IPS-18c (cell line): Measurements from ENCODE around the gene TBXAS1.

Experiments
- H3K4me3 ChIP-seq: 2 replicates; pipeline ENCODE4 v1.7.0; 2013; ENCODE audit warnings: low read depth, mild to moderate bottlenecking, low read length, moderate library complexity; ENCODE audit not compliant: insufficient read depth
- H3K9me3 ChIP-seq: one replicate; pipeline ENCODE4 v1.6.1; 2013; ENCODE audit warnings: mild to moderate bottlenecking, low read length, moderate library complexity; ENCODE audit not compliant: control insufficient read depth, insufficient read depth

The TBXAS1 gene

DNA sequence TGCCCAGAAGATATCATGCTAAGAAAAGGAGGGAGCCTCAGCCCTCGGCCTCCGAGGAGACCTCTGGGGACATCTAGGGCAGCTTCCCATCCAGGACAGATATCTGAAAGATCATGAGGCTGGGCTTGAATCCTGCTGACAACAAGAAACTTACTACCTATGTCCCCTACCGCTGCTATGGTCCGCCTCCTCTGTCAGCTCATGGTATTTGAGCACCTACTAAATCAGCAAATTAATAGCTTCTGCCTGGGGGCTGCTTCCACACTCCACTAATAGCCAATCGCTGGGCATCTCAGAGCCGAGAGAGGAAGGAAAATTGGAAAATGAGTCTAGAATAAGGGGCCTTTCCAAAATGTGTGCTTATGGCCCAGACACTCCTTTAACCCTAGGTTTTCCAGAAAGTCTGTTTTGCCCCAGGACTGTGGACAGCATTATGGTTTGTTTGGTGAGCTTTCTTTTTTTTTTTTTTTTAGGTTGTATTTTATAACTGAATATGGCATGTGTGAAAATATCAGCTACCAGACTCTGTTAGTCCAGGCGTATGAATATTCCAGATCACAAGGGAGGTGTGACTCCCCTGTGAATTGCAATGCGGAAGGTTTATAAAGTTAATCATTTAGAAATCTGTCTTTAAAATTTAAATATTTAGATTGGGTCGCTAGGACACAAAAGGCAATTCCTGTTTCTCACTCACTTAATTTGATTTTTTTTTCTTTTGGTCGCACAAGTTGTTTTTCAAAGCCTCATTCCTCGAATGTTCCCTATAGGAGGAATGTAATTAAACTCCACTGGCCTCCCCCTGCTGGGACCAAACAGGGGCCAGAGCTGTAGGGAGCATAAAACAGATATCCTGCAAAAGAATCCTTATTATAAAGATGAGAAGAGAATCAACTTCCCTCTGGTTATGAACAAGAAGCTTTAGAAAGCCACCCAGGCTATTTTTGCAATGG, 144.3 kb downstream of the TBXAS1 start:
- Histone ChIP-seq H3K4me3 (no peak overlapping the region), H3K9me3 (no peaks in the 10 kb centered on the region)

DNA sequence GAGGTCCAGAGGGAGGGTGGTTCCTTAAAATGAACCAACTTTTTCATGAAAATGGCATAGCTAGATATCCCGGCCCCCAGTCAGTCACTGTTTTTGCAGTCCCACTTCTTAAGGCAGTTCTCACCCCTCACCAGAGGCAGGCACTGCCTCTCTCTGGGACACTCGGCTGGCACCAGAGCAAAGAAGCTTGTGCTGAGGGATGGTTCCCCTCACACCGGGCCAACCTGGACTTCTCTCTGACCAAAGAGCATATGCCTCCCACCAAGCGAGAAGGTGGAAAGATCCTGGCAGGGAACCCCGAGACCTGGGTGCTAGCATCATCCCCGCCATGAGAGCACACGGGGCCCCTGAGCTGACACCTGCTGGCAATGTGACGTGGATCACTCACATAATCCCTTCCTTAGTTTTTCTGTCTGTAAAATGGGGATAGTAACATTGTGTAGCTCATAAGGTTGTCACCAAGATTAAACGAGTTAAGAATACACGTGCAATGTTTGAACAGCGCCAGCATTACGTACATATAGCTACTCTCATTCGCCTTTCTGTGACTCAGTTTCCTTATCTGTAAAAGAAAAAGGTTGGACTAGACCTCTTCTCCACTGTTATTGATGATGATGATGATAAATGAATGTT, 145.2 kb downstream of the TBXAS1 start:
- Histone ChIP-seq H3K4me3 (no peak overlapping the region), H3K9me3 (no peaks in the 10 kb centered on the region)

- H3K4me3 ChIP-seq = no peak overlapping the region
- no peaks in the 10 kb centered on the region for H3K9me3 ChIP-seq
Observed at GRCh38 chr7:139976055-139976837, 147.2 kb downstream of the TBXAS1 start.

DNA sequence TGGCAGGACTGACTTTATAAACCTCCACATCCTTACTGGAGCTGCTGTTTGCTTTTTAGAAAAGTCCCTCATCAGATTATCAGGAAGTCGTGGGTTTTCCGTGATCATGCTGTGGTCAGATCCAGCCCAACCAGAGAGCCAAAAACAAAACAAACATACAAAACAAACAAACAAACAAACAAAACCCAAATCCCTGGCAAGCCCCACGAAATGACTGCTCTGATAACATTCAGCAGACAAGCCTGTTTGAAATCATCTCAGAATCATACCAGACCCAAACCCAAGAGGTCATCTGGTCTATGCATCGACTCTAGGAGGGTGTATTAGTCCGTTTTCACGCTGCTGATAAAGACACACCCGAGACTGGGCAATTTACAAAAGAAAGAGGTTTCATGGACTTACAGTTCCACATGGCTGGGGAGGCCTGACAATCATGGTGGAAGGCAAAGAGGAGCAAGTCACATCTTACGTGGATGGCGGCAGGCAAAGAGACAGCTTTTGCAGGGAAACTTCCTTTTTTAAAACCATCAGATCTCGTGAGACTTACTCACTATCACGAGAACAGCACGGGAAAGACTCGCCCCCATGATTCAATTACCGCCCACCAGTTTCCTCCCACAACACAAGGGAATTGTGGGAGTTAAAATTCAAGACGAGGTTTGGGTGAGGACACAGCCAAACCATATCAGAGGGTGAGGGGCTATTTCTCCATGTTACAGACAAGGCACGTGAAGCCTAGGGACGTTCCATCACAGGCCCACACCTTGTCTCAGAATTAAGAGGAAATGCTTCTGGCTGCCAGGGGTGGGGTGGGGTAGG, 148.0 kb downstream of the TBXAS1 start:
- no peak overlapping the region for H3K4me3 ChIP-seq

GRCh38 chr7:139981511-139981895, 152.4 kb downstream of the TBXAS1 start:
- Histone ChIP-seq H3K4me3 (no peak overlapping the region), H3K9me3 (no peaks in the 10 kb centered on the region)

More for the DNA sequence above, 148.0 kb downstream of the TBXAS1 start:
- no peaks in the 10 kb centered on the region for H3K9me3 ChIP-seq

GRCh38 chr7:139982927-139983920, 154.2 kb downstream of the TBXAS1 start:
- H3K4me3 ChIP-seq = no peak overlapping the region
- no peaks in the 10 kb centered on the region for H3K9me3 ChIP-seq

DNA sequence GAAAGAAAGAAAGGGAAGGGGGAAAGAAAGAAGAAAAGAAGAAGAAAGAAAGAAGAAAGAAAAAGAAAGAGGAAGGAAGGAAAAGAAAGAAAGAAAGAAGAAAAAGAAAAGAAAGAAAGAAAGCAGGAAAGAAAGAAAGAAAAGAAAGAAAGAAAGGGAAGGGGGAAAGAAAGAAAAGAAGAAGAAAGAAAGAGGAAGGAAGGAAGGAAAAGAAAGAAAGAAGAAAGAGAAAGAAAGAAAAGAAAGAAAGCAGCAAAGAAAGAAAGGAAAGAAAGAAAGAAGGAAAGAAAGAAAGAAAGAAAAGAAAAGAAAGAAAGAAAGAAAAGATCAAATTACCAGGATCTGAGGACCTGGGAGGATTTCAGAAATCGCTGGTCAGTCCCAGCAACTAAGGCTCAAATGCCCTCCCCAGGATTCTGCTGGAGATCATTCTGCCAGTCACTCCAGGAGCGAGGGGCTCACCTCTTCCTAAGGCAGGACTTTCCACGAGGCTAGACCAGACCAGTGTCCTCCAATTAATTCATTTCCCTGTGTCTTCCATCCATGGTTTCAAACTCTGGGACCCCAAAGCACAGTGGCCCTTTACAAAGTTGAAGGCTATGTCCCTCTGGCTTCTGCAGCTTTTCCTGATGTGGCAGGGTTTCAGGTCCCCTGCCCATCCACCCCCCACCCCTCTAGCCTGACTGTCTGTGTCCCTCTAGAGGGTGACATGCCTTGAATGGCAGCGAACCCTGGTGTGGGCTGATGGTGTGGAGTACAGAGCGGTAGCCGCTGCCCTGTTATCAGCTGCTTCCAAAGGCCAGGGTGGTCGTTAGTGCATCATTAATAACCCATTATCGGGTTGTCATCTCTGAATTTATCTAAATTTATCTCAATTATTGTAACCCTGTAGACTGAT, 155.8 kb downstream of the TBXAS1 start:
- no peak overlapping the region for H3K4me3 ChIP-seq
- H3K9me3 ChIP-seq = no peaks in the 10 kb centered on the region

GRCh38 chr7:139985811-139986210, 156.7 kb downstream of the TBXAS1 start:
- Histone ChIP-seq H3K9me3 (no peaks in the 10 kb centered on the region), H3K4me3 (no peak overlapping the region)

DNA sequence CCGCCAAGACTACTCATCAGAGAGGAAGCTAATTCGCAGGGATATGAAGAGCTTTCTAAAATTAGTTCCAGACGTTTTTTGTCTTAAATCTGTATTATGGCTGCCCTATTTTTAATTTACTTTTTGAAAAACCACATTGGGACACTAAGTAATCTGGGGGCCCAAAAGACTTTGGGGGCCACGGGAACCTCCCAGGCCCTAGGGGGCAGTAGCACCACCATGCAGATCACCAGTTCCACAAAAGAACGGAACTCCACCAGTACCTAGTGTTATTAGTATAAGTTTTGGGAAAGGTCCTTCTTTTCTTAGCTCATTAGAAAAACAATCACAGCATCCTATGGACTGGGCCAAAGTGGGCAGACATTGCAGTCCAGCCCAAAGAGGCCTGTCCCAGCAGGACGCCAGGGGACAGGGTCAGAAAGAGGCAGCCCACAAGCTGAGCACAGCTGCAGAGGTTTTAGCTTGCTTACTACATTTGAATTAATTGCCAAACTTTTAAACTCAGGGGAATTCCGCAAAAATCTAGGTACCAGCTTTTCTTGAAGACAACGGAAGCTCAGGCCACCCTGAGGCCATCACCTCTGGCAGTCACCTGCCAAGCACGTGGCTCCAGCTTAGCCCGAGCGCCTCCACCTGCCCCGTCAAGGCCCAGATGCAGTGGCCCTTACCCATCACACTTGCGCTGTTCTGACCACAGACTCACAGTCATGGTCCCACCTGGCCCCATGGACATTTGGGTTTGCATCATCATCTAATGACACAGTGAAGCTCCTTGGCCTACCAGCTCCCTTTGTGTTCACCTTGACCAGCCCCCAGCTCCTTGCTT, 158.8 kb downstream of the TBXAS1 start:
- Histone ChIP-seq H3K4me3 (no peak overlapping the region), H3K9me3 (no peaks in the 10 kb centered on the region)

- no peak overlapping the region for H3K4me3 ChIP-seq
Observed at GRCh38 chr7:139989366-139990141, 160.5 kb downstream of the TBXAS1 start.

DNA sequence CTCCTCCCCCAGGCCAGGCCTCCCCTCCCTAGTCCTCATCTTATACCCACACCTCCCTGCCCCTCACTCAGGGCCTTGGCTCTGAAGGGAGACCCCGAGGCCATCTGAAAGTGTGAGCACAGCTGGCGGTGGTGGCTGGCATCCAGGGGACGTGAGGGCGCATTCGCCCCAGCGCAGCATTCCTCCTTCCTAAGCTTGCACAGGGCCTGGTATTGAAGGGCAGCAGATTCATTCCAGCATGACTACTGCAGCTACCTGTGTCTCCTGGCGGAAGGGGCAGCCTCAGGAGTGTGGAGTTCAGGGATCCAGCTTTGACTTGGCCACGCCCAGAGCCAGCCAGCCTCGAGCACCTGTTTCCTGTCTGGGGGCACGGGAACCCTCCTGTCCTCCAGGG, 161.1 kb downstream of the TBXAS1 start:
- H3K4me3 ChIP-seq = no peak overlapping the region
- H3K9me3 ChIP-seq = no peaks in the 10 kb centered on the region

More at GRCh38 chr7:139989366-139990141, 160.5 kb downstream of the TBXAS1 start:
- H3K9me3 ChIP-seq = no peaks in the 10 kb centered on the region

GRCh38 chr7:139990571-139991268, 161.7 kb downstream of the TBXAS1 start:
- H3K9me3 ChIP-seq = no peaks in the 10 kb centered on the region
- H3K4me3 ChIP-seq = no peak overlapping the region

DNA sequence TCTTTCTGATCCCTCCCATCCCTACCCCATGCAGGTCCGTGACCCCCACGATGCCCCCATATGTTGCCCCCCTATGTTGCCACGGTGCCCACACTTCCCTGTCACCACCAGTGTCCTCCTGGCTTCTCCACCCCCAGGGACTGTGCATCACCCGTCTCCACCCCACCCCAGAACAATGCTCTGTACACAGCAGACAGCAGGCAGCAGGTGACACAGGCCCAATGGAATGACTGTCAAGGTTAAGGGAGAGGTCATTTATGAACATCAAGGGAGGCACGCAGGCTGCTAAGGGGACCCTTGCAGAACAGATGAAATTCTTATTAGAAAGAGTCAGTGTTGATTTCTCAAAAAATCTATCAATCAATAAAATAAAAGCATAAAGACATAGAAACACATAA, 162.2 kb downstream of the TBXAS1 start:
- H3K4me3 ChIP-seq = no peak overlapping the region
- no peaks in the 10 kb centered on the region for H3K9me3 ChIP-seq
